Nephron progenitor cell (in vitro differentiated cells): Measurements from ENCODE around the gene FKBP14.

Source experiments
- DNase-seq: peaks from one replicate; pipeline ENCODE4 v3.0.0; 2021
- H3K27ac Mint-ChIP-seq: 2 replicates; pipeline ENCODE4 v1.8.0; 2021; ENCODE audit warnings: mild to moderate bottlenecking, moderate library complexity, mixed read lengths
- H3K27me3 Mint-ChIP-seq: 2 replicates; pipeline ENCODE4 v1.8.0; 2021; ENCODE audit warnings: mild to moderate bottlenecking, low read depth, mixed read lengths; ENCODE audit not compliant: poor library complexity
- H3K36me3 Mint-ChIP-seq: 2 replicates; pipeline ENCODE4 v1.8.0; 2021; ENCODE audit warnings: low read depth, mixed read lengths
- H3K4me1 Mint-ChIP-seq: 2 replicates; pipeline ENCODE4 v1.8.0; 2021; ENCODE audit warnings: mixed read lengths
- H3K4me3 Mint-ChIP-seq: 2 replicates; pipeline ENCODE4 v1.8.0; 2021; ENCODE audit warnings: mild to moderate bottlenecking, moderate library complexity, mixed read lengths
- H3K9me3 Mint-ChIP-seq: 2 replicates; pipeline ENCODE4 v1.8.0; 2021; ENCODE audit warnings: mild to moderate bottlenecking, moderate library complexity, mixed read lengths
- TF ChIP-seq, protein P1 (sequence below): fragments of 200-600 bp; sonication (generic); IDR thresholded peaks from 2 replicates; pipeline ENCODE4 v1.5.0; 2021; ENCODE audit warnings: antibody characterized with exemption

FKBP14 gene

DNA sequence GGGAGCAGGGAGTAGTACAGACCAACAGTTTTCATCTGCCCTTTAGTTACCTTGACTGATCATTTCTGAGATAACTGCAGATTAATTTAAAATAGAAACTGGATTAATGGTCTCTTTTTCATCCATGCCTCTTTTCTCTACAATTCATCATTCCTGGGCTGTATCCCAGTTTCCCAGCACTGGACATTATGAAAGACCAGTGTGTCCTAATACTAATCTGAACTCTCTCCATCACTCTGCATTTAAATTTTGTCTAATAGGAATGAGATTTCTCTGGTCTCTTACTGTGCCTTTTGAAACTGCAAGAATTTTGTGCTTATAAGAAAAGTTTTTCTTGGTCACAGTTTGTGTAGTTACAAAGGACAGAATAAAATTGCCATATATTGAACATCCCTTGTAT is 14.4 kb upstream of the FKBP14 start:
- no peaks in the 10 kb centered on the region for H3K9me3 Mint-ChIP-seq
- H3K4me1 Mint-ChIP-seq, result peaks cover 13% of the 10 kb centered on the region
- no peak for DNase-seq
- no peak overlapping the region for H3K4me3 Mint-ChIP-seq
- no peak overlapping the region for H3K27ac Mint-ChIP-seq
- H3K27me3 Mint-ChIP-seq, result no peaks in the 10 kb centered on the region
- peaks cover 67% of the 10 kb centered on the region for H3K36me3 Mint-ChIP-seq
- TF ChIP-seq, protein P1, sequence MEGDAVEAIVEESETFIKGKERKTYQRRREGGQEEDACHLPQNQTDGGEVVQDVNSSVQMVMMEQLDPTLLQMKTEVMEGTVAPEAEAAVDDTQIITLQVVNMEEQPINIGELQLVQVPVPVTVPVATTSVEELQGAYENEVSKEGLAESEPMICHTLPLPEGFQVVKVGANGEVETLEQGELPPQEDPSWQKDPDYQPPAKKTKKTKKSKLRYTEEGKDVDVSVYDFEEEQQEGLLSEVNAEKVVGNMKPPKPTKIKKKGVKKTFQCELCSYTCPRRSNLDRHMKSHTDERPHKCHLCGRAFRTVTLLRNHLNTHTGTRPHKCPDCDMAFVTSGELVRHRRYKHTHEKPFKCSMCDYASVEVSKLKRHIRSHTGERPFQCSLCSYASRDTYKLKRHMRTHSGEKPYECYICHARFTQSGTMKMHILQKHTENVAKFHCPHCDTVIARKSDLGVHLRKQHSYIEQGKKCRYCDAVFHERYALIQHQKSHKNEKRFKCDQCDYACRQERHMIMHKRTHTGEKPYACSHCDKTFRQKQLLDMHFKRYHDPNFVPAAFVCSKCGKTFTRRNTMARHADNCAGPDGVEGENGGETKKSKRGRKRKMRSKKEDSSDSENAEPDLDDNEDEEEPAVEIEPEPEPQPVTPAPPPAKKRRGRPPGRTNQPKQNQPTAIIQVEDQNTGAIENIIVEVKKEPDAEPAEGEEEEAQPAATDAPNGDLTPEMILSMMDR, result no peak

GRCh38 chr7:30038196-30038980 is 11.9 kb upstream of the FKBP14 start:
- H3K27me3 Mint-ChIP-seq, result no peaks in the 10 kb centered on the region
- no peaks in the 10 kb centered on the region for H3K9me3 Mint-ChIP-seq
- no peak for DNase-seq
- H3K27ac Mint-ChIP-seq, result no peak overlapping the region
- H3K4me3 Mint-ChIP-seq, result no peak overlapping the region
- peaks cover 69% of the 10 kb centered on the region for H3K36me3 Mint-ChIP-seq
- TF ChIP-seq, protein P1, result no peak
- peaks cover 18% of the 10 kb centered on the region for H3K4me1 Mint-ChIP-seq

DNA sequence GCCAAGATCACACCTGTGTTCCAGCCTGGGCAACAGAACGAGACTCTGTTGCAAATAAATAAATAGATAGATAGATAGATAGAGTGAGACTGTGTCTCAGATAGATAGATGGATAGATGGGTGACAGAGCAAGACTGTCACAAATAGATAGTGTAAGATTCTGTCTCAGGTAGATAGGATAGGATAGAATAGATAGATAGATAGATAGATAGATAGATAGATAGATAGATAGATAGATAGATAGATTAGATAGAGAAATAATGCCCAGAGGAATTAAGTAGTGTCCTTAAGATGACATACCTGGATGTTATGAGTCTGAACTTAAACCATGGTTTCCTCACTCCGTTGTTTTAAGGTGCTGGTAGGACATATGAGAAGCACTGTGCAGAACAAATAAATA is 9.7 kb upstream of the FKBP14 start:
- H3K27ac Mint-ChIP-seq, result no peak overlapping the region
- peaks cover 49% of the 10 kb centered on the region for H3K36me3 Mint-ChIP-seq
- H3K9me3 Mint-ChIP-seq, result no peaks in the 10 kb centered on the region
- H3K4me1 Mint-ChIP-seq, result peaks cover 18% of the 10 kb centered on the region
- TF ChIP-seq, protein P1, result no peak
- no peaks in the 10 kb centered on the region for H3K27me3 Mint-ChIP-seq
- DNase-seq, result no peak
- no peak overlapping the region for H3K4me3 Mint-ChIP-seq

- H3K4me3 Mint-ChIP-seq, result no peak overlapping the region
- TF ChIP-seq, protein P1, result no peak
- no peak for DNase-seq
- peaks cover 32% of the 10 kb centered on the region for H3K36me3 Mint-ChIP-seq
- no peaks in the 10 kb centered on the region for H3K27me3 Mint-ChIP-seq
- no peaks in the 10 kb centered on the region for H3K9me3 Mint-ChIP-seq
- peaks cover 9% of the 10 kb centered on the region for H3K4me1 Mint-ChIP-seq
- H3K27ac Mint-ChIP-seq, result no peak overlapping the region
These were observed 8.0 kb upstream of the FKBP14 start for GRCh38 chr7:30034501-30034900.

DNA sequence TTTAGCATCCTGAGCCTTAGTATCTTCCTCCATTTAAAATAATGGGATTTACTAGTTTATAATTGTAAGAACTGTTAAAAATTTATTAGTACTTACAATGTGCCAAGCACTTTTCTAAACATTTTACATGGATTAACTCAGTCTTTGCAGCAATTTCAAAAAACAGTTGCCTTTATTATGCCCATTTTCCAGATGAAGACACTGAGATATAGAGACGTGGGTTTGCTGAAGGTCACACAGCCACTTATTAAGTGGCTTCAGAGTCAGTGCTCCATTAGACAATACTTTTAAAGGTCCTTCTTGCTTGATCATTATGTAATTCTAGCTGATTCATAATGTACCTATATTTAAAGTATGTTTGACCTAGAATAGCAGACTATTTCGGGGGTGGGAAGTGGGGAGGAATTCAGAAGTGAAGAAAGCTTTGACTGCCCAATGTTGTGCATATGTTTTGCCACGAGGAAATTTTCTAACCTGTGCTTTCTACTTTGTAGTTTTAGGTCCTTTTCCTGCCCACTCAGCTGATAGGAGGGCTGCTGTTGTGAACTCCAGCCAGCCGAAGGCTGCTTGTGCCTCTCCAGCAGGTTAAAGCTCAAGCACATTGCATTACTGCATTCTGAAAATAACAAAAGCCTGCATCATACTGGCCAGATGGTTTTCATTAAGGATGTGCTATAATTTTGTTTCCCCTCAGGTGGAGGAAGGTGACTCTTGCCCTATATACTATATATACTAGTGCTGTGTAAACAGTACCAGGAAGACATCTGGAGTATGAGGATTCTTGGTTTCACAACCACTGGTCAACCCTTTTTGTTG is 6.0 kb upstream of the FKBP14 start:
- no peak overlapping the region for H3K27ac Mint-ChIP-seq

More for the DNA sequence above, 6.0 kb upstream of the FKBP14 start:
- peaks cover 20% of the 10 kb centered on the region for H3K36me3 Mint-ChIP-seq
- DNase-seq, result no peak
- no peaks in the 10 kb centered on the region for H3K9me3 Mint-ChIP-seq
- TF ChIP-seq, protein P1, result no peak
- peaks cover 10% of the 10 kb centered on the region for H3K4me1 Mint-ChIP-seq
- H3K4me3 Mint-ChIP-seq, result no peak overlapping the region
- H3K27me3 Mint-ChIP-seq, result no peaks in the 10 kb centered on the region
